MV-4-11 (cell line): ENCODE data around the gene ARHGAP32.
"Not testable (repeated sequence)": the region's sequence is repeated elsewhere in the genome, so short reads cannot be mapped to it uniquely, and the experiment has no call there.

ENCODE experiments used
- DNase-seq: peaks from one replicate; lab custom pipeline; 2025; lab: John Stamatoyannopoulos, UW

Gene ARHGAP32

GRCh38 chr11:128933481-128934178, 258.5 kb downstream of the ARHGAP32 start:
- no peak for DNase-seq

DNA sequence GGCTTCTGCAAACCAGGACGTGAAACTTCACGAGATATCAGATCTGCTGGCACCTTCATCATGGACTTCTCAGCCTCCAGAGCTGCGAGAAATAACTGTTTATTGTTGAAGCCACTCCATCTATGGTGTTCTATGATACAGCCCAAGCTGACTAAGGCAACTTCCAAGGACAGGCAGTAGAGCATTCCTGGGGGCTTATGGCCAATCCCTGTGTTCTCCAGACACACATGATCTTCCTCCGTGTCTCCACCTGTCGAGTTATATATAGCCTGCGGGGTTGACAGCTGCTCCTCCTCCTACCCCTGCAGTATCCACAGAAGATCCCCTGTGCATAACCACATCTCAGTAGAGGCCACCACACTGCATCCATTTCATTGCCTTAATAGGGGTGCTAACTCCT, 260.5 kb downstream of the ARHGAP32 start:
- DNase-seq: no peak

DNA sequence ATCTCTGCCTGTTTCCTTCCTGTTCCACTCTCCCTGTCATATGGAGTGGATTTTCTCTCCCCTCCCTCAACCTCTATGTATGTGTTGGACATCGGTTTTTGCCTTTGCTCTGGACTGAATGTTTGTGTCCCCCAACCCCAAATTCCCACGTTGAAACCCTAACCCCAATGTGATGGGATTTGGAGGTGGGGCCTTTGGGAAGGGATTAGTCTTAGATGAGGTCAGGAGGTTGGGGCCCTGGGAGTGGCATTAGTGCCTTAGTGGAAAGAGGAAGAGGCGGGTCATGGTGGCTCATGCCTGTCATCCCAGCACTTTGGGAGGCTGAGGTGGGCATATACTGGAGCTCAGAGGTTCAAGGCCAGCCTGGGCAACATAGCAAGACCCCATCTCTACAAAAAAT, 261.1 kb downstream of the ARHGAP32 start:
- DNase-seq: no peak

GRCh38 chr11:128929991-128930390, 262.1 kb downstream of the ARHGAP32 start:
- DNase-seq: no peak

- no peak for DNase-seq
These were observed 262.7 kb downstream of the ARHGAP32 start for GRCh38 chr11:128929468-128929867.

GRCh38 chr11:128928400-128928799, 263.7 kb downstream of the ARHGAP32 start:
- DNase-seq: peak; percentile 22

DNA sequence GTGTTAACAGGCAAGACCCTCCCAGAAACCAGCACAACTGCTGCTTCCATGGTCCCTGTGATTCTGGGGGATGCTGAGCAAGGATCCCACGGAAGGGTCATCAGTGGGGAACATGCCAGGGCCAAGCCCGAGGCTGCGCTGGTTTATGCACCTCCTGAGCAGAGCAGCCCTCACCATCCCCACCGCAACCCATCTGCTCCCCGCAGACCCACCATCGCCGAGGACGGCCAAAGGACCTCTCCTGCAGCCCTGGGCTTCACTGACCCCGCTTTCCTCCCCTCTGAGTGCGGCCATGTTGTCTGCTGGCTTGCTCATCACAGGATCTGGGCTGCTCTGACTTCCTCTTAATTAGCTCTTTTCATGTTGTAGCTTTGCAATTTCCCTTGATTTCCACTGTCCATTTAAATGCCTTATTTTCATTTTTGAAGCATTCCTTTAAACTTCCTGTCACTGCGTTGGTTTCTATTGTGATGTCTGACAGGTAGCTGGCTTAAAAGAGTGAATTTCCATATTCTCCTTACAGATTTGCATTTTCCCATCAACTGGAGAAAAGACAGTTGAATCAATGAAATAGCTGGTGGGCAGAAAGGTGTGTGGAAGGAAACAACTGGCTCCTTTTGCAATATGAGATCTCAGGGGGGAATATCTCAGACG, 264.3 kb downstream of the ARHGAP32 start:
- no peak for DNase-seq

- DNase-seq: no peak
These were observed 265.0 kb downstream of the ARHGAP32 start for GRCh38 chr11:128927108-128927461.

DNA sequence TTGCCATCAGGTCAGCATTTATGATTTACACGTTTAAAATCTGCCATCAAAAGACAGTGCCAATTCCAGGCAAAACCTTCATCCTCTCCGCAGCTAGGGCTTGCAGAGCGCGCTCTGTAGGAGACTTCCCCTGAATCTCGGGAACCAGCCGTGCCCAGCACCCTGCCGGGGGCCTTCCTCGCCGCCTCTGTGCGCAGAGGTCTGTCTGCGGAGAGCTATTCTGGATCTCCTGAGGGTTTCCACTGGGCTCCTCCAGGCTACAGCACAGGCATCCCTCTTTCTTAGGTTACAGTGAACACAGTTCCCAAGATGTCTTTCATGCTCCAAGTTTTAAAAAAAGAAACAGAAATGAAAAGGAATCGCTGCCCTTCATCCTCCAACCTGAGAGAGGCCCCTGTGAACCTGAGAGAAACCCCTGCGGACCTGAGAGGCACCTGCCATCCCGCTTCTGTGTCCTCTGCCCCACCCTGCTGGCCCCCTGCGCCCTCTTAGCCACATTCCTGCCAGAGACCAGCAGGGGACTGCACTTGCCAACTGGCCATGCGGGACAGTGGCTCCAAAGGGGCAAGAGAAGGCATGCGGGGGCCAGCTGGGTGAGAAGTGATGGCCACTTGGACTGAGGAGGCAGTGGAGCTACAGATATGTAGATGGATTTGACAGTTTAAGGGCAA, 265.6 kb downstream of the ARHGAP32 start:
- DNase-seq: no peak

GRCh38 chr11:128926000-128926399, 266.1 kb downstream of the ARHGAP32 start:
- no peak for DNase-seq

DNA sequence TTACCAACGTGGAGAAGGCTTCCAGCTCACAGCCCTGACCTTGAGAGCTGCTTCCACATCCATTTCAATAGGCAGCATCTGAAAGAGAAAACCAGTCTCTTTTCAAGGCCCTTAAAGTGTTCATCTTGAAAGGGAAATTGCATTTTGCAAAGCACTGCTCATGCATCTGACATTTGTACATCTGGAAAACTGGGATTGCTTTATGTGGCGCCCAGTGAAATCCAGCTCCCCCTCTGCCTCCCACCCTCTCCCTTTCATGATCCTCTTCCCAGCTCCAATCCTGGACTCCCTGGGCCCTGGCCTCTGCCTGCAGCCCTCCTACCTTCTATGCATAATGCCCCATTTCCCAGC, 266.9 kb downstream of the ARHGAP32 start:
- no peak for DNase-seq

- no peak for DNase-seq
These were observed 267.4 kb downstream of the ARHGAP32 start for GRCh38 chr11:128924510-128925249.

DNA sequence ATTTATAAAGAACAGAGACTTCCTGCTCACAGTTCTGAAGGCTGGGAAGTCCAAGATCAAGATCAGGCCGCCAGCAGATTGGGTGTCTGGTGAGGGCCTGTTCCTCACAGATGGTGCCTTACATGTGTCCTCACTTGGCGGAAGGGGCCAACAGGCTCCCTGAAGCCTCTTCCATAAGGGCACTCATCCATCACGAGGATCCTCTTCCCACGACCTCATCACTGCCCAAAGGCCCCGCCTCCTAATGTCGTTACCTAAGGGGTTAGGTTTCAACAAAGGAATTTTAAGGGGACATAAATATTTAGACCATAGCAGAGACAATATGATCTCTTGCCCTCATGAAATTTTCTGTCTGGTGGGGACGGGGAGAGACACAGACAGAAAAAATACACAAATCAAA, 268.0 kb downstream of the ARHGAP32 start:
- DNase-seq: no peak

DNA sequence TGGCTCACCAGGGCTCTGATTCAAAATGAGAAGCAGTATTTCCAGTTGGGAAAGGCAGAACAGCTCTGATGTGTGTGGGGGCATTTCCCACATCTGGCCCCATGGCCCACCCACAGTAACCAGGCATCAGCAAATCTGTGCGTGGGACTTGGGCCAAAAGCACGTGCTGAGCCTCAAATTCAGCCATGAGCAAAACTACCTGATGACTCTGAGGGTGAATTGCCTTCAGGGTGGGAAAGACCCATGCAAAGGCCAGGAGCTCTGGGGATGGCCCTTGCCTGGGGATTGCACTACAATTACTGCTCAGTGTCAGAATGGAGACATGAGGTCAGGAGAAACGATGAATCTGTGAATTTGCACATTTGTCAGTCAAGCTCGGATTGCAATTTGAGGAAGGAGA, 270.3 kb downstream of the ARHGAP32 start:
- no peak for DNase-seq

- no peak for DNase-seq
These were observed 271.5 kb downstream of the ARHGAP32 start for GRCh38 chr11:128920666-128921065.

- not testable (repeated sequence) for DNase-seq
These were observed 272.5 kb downstream of the ARHGAP32 start for GRCh38 chr11:128919635-128920034.

GRCh38 chr11:128919216-128919615, 272.9 kb downstream of the ARHGAP32 start:
- no peak for DNase-seq

DNA sequence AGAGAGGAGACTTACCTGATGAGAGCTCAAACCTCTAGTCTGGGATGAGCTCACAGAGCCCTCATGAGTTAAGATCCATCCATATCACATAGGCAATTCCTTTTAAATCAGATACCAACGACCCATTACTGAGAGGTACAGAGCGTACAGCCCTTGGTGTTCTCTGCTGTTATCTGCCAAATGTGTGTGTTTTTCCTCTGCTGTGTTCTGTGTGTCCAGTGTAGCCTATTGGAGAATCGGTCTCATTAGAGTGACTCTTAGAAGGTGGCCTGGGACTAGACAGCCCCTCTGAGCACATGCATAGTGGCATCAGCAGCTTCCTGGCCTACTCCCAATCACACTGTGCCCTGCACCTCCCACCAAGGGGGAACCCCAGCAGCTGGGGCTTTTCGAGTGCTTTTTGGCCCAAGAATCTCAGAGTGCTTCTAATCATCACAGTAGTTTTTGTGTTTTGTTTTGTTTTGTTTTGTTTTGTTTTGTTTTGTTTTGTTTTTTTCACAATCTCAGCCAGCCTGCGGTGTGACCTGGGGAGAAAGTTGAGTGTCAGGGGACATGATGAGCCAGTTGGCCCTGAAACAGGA, 274.9 kb downstream of the ARHGAP32 start:
- DNase-seq: no peak

DNA sequence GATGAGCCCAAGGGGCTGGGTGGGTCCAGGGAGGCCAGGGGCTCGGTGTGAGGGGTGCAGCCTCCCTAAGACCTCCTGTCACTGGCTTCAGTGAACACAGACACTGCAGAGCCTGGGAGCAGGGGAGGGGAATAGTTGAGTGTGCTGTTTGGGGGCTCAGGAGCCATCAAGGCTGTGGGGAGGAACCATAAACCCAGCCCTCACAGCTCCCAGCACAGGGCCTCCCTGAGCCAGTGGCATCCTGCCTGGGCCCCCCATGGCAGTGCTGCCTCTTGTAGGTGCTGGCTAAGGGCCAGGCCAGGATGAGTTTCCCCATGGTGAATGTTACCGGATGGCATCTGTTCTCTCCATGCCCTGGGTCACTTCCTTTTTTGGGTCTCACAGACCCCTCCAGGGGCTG, 275.4 kb downstream of the ARHGAP32 start:
- no peak for DNase-seq

GRCh38 chr11:128916037-128916572, 276.0 kb downstream of the ARHGAP32 start:
- DNase-seq: no peak

- no peak for DNase-seq
These were observed 277.0 kb downstream of the ARHGAP32 start for GRCh38 chr11:128915149-128915521.
